Calu3 (cell line): ENCODE data around the gene CCDC152. TPM values are rescaled to one million over a fixed set of nuclear protein-coding genes. Genes with fewer than 3 reads are reported as not detected.

Experiments used
- BruUV-seq: library from RNA; stranded (reverse); fragments of 400-500 nt; replicated peaks from 2 replicates; lab custom pipeline; 2021; lab: Mats Ljungman, UMichigan
- CTCF ChIA-PET: fragments of 300-600 bp; sonication (Branson Sonifier 250); formaldehyde crosslinking; loops from one replicate; lab custom pipeline; 2022; ENCODE audit warnings: antibody characterized with exemption; lab: Charles Lee
- DNase-seq: peaks from one replicate; pipeline ENCODE4 v3.0.0; 2022
- H3K27ac Mint-ChIP-seq: one replicate; pipeline ENCODE4 v1.8.0; 2022; ENCODE audit warnings: mixed read lengths; ENCODE audit not compliant: unreplicated experiment
- H3K27me3 Mint-ChIP-seq: one replicate; pipeline ENCODE4 v1.8.0; 2022; ENCODE audit warnings: mixed read lengths; ENCODE audit not compliant: unreplicated experiment
- H3K36me3 Mint-ChIP-seq: one replicate; pipeline ENCODE4 v1.8.0; 2022; ENCODE audit warnings: mild to moderate bottlenecking, moderate library complexity, mixed read lengths; ENCODE audit not compliant: insufficient read depth, unreplicated experiment
- H3K4me1 Mint-ChIP-seq: one replicate; pipeline ENCODE4 v1.8.0; 2022; ENCODE audit warnings: mild to moderate bottlenecking, low read depth, mixed read lengths; ENCODE audit not compliant: unreplicated experiment
- H3K4me3 Mint-ChIP-seq: one replicate; pipeline ENCODE4 v1.8.0; 2022; ENCODE audit warnings: mild to moderate bottlenecking, low read depth, moderate library complexity, mixed read lengths; ENCODE audit not compliant: unreplicated experiment
- H3K9me3 Mint-ChIP-seq: one replicate; pipeline ENCODE4 v1.8.0; 2022; ENCODE audit warnings: low read depth, mixed read lengths; ENCODE audit not compliant: unreplicated experiment
- intact Hi-C: fragments of 100-400 bp; cut with micrococcal nuclease; formaldehyde crosslinking; loops from one replicate; pipeline ENCODE4 v1.10.0; 2022; ENCODE audit not compliant: unreplicated experiment
- total RNA-seq: library from RNA; stranded (reverse); gene quantifications from 2 replicates; pipeline ENCODE4 v1.2.3, GENCODE V29; 2022
- TF ChIP-seq, protein P1 (sequence below): fragments of 200-600 bp; IDR thresholded peaks from one replicate; pipeline ENCODE4 v1.8.0; 2022; ENCODE audit warnings: antibody characterized with exemption; ENCODE audit not compliant: unreplicated experiment

The CCDC152 gene
- total RNA-seq, 1 experiment from 2014 or later = 16.3 TPM

- Mint-ChIP-seq H3K9me3 (no peaks in the 10 kb centered on the region), H3K4me3 (no peak overlapping the region), H3K27me3 (no peaks in the 10 kb centered on the region), H3K27ac (no peak overlapping the region), H3K36me3 (no peaks in the 10 kb centered on the region), H3K4me1 (no peaks in the 10 kb centered on the region)
- no peak for DNase-seq
- no TSS peak for BruUV-seq
- TF ChIP-seq, protein P1, sequence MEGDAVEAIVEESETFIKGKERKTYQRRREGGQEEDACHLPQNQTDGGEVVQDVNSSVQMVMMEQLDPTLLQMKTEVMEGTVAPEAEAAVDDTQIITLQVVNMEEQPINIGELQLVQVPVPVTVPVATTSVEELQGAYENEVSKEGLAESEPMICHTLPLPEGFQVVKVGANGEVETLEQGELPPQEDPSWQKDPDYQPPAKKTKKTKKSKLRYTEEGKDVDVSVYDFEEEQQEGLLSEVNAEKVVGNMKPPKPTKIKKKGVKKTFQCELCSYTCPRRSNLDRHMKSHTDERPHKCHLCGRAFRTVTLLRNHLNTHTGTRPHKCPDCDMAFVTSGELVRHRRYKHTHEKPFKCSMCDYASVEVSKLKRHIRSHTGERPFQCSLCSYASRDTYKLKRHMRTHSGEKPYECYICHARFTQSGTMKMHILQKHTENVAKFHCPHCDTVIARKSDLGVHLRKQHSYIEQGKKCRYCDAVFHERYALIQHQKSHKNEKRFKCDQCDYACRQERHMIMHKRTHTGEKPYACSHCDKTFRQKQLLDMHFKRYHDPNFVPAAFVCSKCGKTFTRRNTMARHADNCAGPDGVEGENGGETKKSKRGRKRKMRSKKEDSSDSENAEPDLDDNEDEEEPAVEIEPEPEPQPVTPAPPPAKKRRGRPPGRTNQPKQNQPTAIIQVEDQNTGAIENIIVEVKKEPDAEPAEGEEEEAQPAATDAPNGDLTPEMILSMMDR = no peak
- intact Hi-C loops = no loop called here
- CTCF ChIA-PET = interaction anchor here (0.5 to 0.6 kb wide), 2 partner anchors 14 to 79 kb away, joined by 3 read pairs; no protein-coding TSS in a partner anchor
Observed at GRCh38 chr5:42779083-42779482, 22.5 kb downstream of the CCDC152 start.

DNA sequence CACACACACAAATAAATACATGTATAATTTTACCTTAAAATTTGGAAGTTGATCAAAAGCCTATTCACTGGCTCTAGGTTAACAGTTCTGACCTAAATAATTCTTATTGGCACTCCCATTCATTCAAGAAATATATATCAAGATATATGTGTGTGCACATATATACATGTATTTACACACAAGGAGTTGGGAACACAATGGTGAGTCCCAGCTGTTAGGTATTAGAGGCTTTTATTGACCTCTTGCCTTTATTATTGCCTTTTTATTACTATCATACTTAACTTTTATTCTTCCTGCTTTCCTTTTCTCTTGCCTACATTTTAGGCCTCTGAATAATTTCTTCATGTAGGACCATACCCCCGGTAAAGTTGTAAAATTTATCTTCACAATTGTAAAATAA is 25.0 kb downstream of the CCDC152 start:
- no peaks in the 10 kb centered on the region for H3K27me3 Mint-ChIP-seq
- no peaks in the 10 kb centered on the region for H3K36me3 Mint-ChIP-seq
- CTCF ChIA-PET = interaction anchor here (1.3 kb wide), 1 partner anchor 9 kb away, joined by 4 read pairs; no protein-coding TSS in a partner anchor

DNA sequence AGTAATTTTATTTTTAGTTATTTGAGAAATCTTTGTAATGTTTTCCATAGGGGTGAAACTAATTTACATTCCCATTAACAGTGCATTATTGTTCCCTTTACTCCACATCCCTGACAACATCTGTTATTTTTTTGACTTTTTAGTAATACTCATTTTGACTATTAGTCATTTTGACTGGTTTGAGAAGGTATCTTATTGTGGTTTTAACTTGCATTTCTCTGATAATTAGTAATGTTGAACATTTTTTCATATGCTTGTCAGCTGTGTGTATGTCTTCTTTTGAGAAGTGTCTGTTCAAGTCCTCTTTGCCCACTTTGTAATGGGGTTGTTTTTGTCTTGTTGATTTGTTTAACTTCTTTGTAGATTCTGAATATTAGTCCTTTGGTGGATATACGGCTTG is 27.5 kb downstream of the CCDC152 start:
- H3K9me3 Mint-ChIP-seq = peaks cover 6% of the 10 kb centered on the region
- no peaks in the 10 kb centered on the region for H3K36me3 Mint-ChIP-seq
- no peak for DNase-seq
- no TSS peak for BruUV-seq
- no peak overlapping the region for H3K27ac Mint-ChIP-seq
- intact Hi-C loops = no loop called here
- no peaks in the 10 kb centered on the region for H3K27me3 Mint-ChIP-seq
- no peak overlapping the region for H3K4me3 Mint-ChIP-seq
- no peaks in the 10 kb centered on the region for H3K4me1 Mint-ChIP-seq
- TF ChIP-seq, protein P1 = no peak
- CTCF ChIA-PET = no interaction called here

More for the DNA sequence above, 25.0 kb downstream of the CCDC152 start:
- no peak for DNase-seq
- H3K9me3 Mint-ChIP-seq = peaks cover 2% of the 10 kb centered on the region
- BruUV-seq = no TSS peak
- no peak overlapping the region for H3K27ac Mint-ChIP-seq
- intact Hi-C loops = no loop called here
- H3K4me1 Mint-ChIP-seq = no peaks in the 10 kb centered on the region
- H3K4me3 Mint-ChIP-seq = no peak overlapping the region
- TF ChIP-seq, protein P1 = no peak

DNA sequence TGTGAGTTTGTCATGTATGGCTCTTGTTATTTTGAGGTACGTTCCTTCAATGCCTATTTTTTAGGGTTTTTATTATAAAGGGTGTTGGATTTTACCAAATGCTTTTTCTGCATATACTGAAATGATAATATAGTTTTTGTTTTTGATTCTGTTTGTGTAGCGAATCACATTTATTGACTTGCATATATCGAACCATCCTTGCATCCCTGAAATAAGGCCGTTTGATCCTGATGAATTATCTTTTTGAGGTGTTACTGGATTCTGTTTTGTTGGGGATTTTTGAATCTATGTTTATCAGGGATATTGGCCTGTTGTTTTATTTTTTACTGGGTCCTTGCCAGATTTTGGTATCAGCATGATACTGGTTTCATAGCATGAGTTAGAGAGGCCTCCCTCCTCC is 29.1 kb downstream of the CCDC152 start:
- H3K4me1 Mint-ChIP-seq = no peaks in the 10 kb centered on the region
- CTCF ChIA-PET = no interaction called here
- H3K4me3 Mint-ChIP-seq = no peak overlapping the region
- H3K9me3 Mint-ChIP-seq = peaks cover 6% of the 10 kb centered on the region
- intact Hi-C loops = no loop called here
- H3K27me3 Mint-ChIP-seq = no peaks in the 10 kb centered on the region
- TF ChIP-seq, protein P1 = no peak
- H3K36me3 Mint-ChIP-seq = no peaks in the 10 kb centered on the region
- no peak for DNase-seq
- no TSS peak for BruUV-seq
- H3K27ac Mint-ChIP-seq = no peak overlapping the region
